ENCODE results near the gene GARNL3. TPM values are rescaled to one million over a fixed set of nuclear protein-coding genes. Genes with fewer than 3 reads are reported as not detected.

GARNL3 gene
- total and polyA plus RNA-seq, 2 donors from 2014 or later = 2.6 to 10.2 TPM

- intact Hi-C loops (cut with DNase I) = no loop called here
- no peaks in the 10 kb centered on the region for H3K4me1 ChIP-seq (ENCODE audit: control insufficient read depth in 2 of 3, insufficient read depth in 2 of 3, low read depth in 1 of 3, low read length in 3 of 3)
- H3K36me3 ChIP-seq (ENCODE audit: control insufficient read depth in 2 of 3, insufficient read depth in 3 of 3, low read length in 3 of 3) = no peaks in the 10 kb centered on the region
- no peak overlapping the region for H3K4me3 ChIP-seq (ENCODE audit: low read length in 3 of 3)
- no peak overlapping the region for H3K27ac ChIP-seq (ENCODE audit: low read depth in 2 of 2, low read length in 2 of 2)
- H3K9ac ChIP-seq (ENCODE audit: low read length in 3 of 3) = no peak overlapping the region
- DNase-seq (no peak), FAIRE-seq (no peak)
- no peaks in the 10 kb centered on the region for H3K27me3 ChIP-seq (ENCODE audit: control insufficient read depth, insufficient read depth, low read length)
- TF ChIP-seq CTCF (IDR thresholded peaks at IDR 0.05; ENCODE audit: borderline replicate concordance, extremely low read depth, insufficient read depth) = no peak
- H3K9me3 ChIP-seq (ENCODE audit: control insufficient read depth in 2 of 3, insufficient read depth in 1 of 3, low read length in 3 of 3) = no peaks in the 10 kb centered on the region
Observed at GRCh38 chr9:127256324-127256723, 8.2 kb upstream of the GARNL3 start.

GRCh38 chr9:127258606-127259471 lies 5.7 kb upstream of the GARNL3 start:
- Histone ChIP-seq H3K36me3 (ENCODE audit: control insufficient read depth in 2 of 3, insufficient read depth in 3 of 3, low read length in 3 of 3) (no peaks in the 10 kb centered on the region), H3K4me1 (ENCODE audit: control insufficient read depth in 2 of 3, insufficient read depth in 2 of 3, low read depth in 1 of 3, low read length in 3 of 3) (no peaks in the 10 kb centered on the region), H3K9ac (ENCODE audit: low read length in 3 of 3) (no peak overlapping the region), H3K4me3 (ENCODE audit: low read length in 3 of 3) (no peak overlapping the region), H3K27ac (ENCODE audit: low read depth in 2 of 2, low read length in 2 of 2) (no peak overlapping the region), H3K27me3 (ENCODE audit: control insufficient read depth, insufficient read depth, low read length) (no peaks in the 10 kb centered on the region), H3K9me3 (ENCODE audit: control insufficient read depth in 2 of 3, insufficient read depth in 1 of 3, low read length in 3 of 3) (no peaks in the 10 kb centered on the region)
- intact Hi-C loops (cut with DNase I) = no loop called here
- no peak for FAIRE-seq
- DNase-seq = no peak
- no peak for TF ChIP-seq CTCF (IDR thresholded peaks at IDR 0.05; ENCODE audit: borderline replicate concordance, extremely low read depth, insufficient read depth)

GRCh38 chr9:127262602-127263001 lies 2.0 kb upstream of the GARNL3 start:
- intact Hi-C loops (cut with DNase I) = no loop called here
- no peak for DNase-seq
- Histone ChIP-seq H3K27me3 (ENCODE audit: control insufficient read depth, insufficient read depth, low read length) (no peaks in the 10 kb centered on the region), H3K27ac (ENCODE audit: low read depth in 2 of 2, low read length in 2 of 2) (no peak overlapping the region), H3K36me3 (ENCODE audit: control insufficient read depth in 2 of 3, insufficient read depth in 3 of 3, low read length in 3 of 3) (no peaks in the 10 kb centered on the region), H3K9me3 (ENCODE audit: control insufficient read depth in 2 of 3, insufficient read depth in 1 of 3, low read length in 3 of 3) (no peaks in the 10 kb centered on the region), H3K4me3 (ENCODE audit: low read length in 3 of 3) (no peak overlapping the region), H3K9ac (ENCODE audit: low read length in 3 of 3) (no peak overlapping the region), H3K4me1 (ENCODE audit: control insufficient read depth in 2 of 3, insufficient read depth in 2 of 3, low read depth in 1 of 3, low read length in 3 of 3) (no peaks in the 10 kb centered on the region)
- FAIRE-seq = no peak
- no peak for TF ChIP-seq CTCF (IDR thresholded peaks at IDR 0.05; ENCODE audit: borderline replicate concordance, extremely low read depth, insufficient read depth)
